Muscle of leg (tissue), 11 donors: ENCODE data around the gene OR4D6. TPM values are rescaled to one million over a fixed set of nuclear protein-coding genes. Genes with fewer than 3 reads are reported as not detected.

Source experiments
- DNase-seq: peaks from one replicate; pipeline ENCODE4 v3.0.0; 2013
- H3K27ac ChIP-seq: one replicate; pipeline ENCODE4 v1.5.1; 2013; ENCODE audit warnings: mild to moderate bottlenecking, low read length, control low read depth
- H3K27me3 ChIP-seq: one replicate; pipeline ENCODE4 v1.6.1; 2013; ENCODE audit warnings: low read length; ENCODE audit not compliant: control insufficient read depth, insufficient read depth
- H3K36me3 ChIP-seq: one replicate; pipeline ENCODE4 v1.6.1; 2013; ENCODE audit warnings: low read length; ENCODE audit not compliant: control insufficient read depth, insufficient read depth
- H3K4me1 ChIP-seq: one replicate; pipeline ENCODE4 v1.6.1; 2013; ENCODE audit warnings: low read length; ENCODE audit not compliant: control insufficient read depth, insufficient read depth
- H3K4me3 ChIP-seq: one replicate; pipeline ENCODE4 v1.5.1; 2013; ENCODE audit warnings: low read length, control low read depth
- H3K9me3 ChIP-seq: replicated peaks from 2 replicates; pipeline ENCODE4 v1.6.1; 2013; ENCODE audit warnings: low read depth, low read length; ENCODE audit not compliant: control insufficient read depth
- WGBS: methylation state at CpG from one replicate; pipeline ENCODE4 v1.1.5; 2013; ENCODE audit warnings: missing lambda C conversion rate; ENCODE audit not compliant: insufficient coverage; 5-methylcytosine and 5-hydroxymethylcytosine counted together
- polyA plus RNA-seq, 8 donors: library from polyadenylated mRNA; unstranded; fragments of 120-200 nt; gene quantifications; one replicate each; pipeline versions ENCODE4 v1.2.1 to v1.2.3, GENCODE V29; 2013; ENCODE audit warnings: inconsistent platforms in 1 of 8, low replicate concordance in 1 of 8; ENCODE audit not compliant: insufficient read length in 8 of 8, insufficient read depth in 1 of 8
- total RNA-seq: library from RNA; stranded (reverse); fragments of 120-200 nt; gene quantifications from one replicate; pipeline ENCODE4 v1.2.4, GENCODE V29; 2013

Gene OR4D6
- total and polyA plus RNA-seq, 9 donors: not detected

DNA sequence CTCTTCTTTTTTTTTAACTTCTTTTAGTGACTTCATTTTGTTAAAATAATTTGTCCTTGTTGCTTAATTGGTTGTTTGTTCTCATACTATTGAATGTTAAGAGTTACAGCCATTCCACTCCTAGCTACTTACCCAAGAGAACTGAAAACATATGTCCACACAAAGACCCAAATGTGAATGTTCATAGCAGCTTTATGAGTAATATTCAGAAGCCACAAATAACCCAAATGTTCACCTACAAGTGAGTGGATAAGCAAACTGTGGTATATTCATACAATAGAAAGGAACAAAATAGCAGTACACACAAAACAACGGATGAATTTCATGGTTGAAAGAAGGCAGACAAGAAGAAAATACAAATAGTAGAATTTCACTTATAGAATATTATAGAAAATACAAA, 45.2 kb downstream of the OR4D6 start:
- no peak overlapping the region for H3K27ac ChIP-seq
- H3K36me3 ChIP-seq: no peaks in the 10 kb centered on the region
- WGBS: no CpG with 5 or more reads among the region's 1 CpG
- no peak overlapping the region for H3K4me3 ChIP-seq
- H3K4me1 ChIP-seq: no peaks in the 10 kb centered on the region
- no peaks in the 10 kb centered on the region for H3K27me3 ChIP-seq
- DNase-seq: no peak
- no peaks in the 10 kb centered on the region for H3K9me3 ChIP-seq

- Histone ChIP-seq H3K36me3 (no peaks in the 10 kb centered on the region), H3K27ac (no peak within 1 kb of the TSS), H3K4me3 (no peak within 1 kb of the TSS), H3K27me3 (no peaks in the 10 kb centered on the region), H3K4me1 (no peaks in the 10 kb centered on the region), H3K9me3 (no peaks in the 10 kb centered on the region)
- DNase-seq: no peak
These were observed 46.5 kb downstream of the OR4D6 start, which contains the start of gene OR4D11 for GRCh38 chr11:59503276-59503675. OR4D11 (plus strand) TSS chr11:59503576; CDS start chr11:59503576, 0 bp downstream.

Other genes starting within 250 kb of the OR4D6 start
- gene MPEG1, start 244.0 kb upstream of the OR4D6 start, total RNA-seq: 13.4 TPM
- 10 to 100 TPM in 5 of 8 donors, 1 to 10 TPM in 3; 8.8 to 13.8 (median 11.9) TPM for gene MPEG1, start 244.0 kb upstream of the OR4D6 start, polyA plus RNA-seq
- gene OR5AN1, start 98.1 kb upstream of the OR4D6 start, total RNA-seq: not detected
- gene OR5AN1, start 98.1 kb upstream of the OR4D6 start, polyA plus RNA-seq: under 1 TPM in 1 of 8 donors, not detected in 7; 0.03 TPM
- gene OR5A2, start 30.5 kb upstream of the OR4D6 start, total RNA-seq: not detected
- gene OR5A2, start 30.5 kb upstream of the OR4D6 start, polyA plus RNA-seq: under 1 TPM in 6 of 8 donors, not detected in 2; 0.01 to 0.03 (median 0.03) TPM
- gene OR5A1, start 20.5 kb upstream of the OR4D6 start, total RNA-seq: not detected
- gene OR5A1, start 20.5 kb upstream of the OR4D6 start, polyA plus RNA-seq: under 1 TPM in 2 of 8 donors, not detected in 6; 0.01 to 0.04 TPM
- not detected for gene OR4D10, start 16.4 kb downstream of the OR4D6 start, total RNA-seq
- not detected for gene OR4D10, start 16.4 kb downstream of the OR4D6 start, polyA plus RNA-seq
- not detected for gene OR4D11, start 46.6 kb downstream of the OR4D6 start, total RNA-seq
- gene OR4D11, start 46.6 kb downstream of the OR4D6 start, polyA plus RNA-seq: not detected
- gene OR4D9, start 54.6 kb downstream of the OR4D6 start, total RNA-seq: not detected
- under 1 TPM; 0.01 to 0.18 (median 0.03) TPM for gene OR4D9, start 54.6 kb downstream of the OR4D6 start, polyA plus RNA-seq
- 32.6 TPM for gene OSBP, start 158.8 kb downstream of the OR4D6 start, total RNA-seq
- 10 to 100 TPM; 36.9 to 60.3 (median 47.9) TPM for gene OSBP, start 158.8 kb downstream of the OR4D6 start, polyA plus RNA-seq
- gene PATL1, start 212.1 kb downstream of the OR4D6 start, total RNA-seq: 8.2 TPM
- 10 to 100 TPM; 22.4 to 28.7 (median 25.8) TPM for gene PATL1, start 212.1 kb downstream of the OR4D6 start, polyA plus RNA-seq